ENCODE measurements around the gene KIFC1.
A peak's percentile ranks its signal among the peaks of the same experiment; 100 is the strongest.

KIFC1 gene

GRCh38 chr6:33451606-33452005 is 60.0 kb downstream of the KIFC1 start:
- H3K36me3 ChIP-seq (ENCODE audit: control insufficient read depth in 1 of 2, insufficient read depth in 2 of 2, low read depth in 1 of 2, low read length in 2 of 2) = peaks cover 52 to 54% of the 10 kb centered on the region in 2 experiments
- no peak overlapping the region for H3K14ac ChIP-seq (ENCODE audit: low read length in 2 of 2)
- no peak overlapping the region for H2AK5ac ChIP-seq (ENCODE audit: low read length, severe bottlenecking)
- H3K27me3 ChIP-seq (ENCODE audit: control insufficient read depth in 1 of 2, insufficient read depth in 1 of 2, low read length in 2 of 2) = no peaks in the 10 kb centered on the region
- no peak overlapping the region for H4K91ac ChIP-seq (ENCODE audit: low read length)
- H3K9ac ChIP-seq (ENCODE audit: low read length) = no peak overlapping the region
- H3K4me2 ChIP-seq (ENCODE audit: low read length, poor library complexity, severe bottlenecking) = no peak overlapping the region
- H2BK15ac ChIP-seq (ENCODE audit: low read depth, poor library complexity, severe bottlenecking) = no peak overlapping the region
- no peak overlapping the region for H3K23ac ChIP-seq (ENCODE audit: low read length in 2 of 2)
- 98% methylated on average over 14 of the region's 15 CpGs for WGBS
- no peaks in the 10 kb centered on the region for H3K9me3 ChIP-seq (ENCODE audit: control insufficient read depth, low read length)
- no peak overlapping the region for H3K18ac ChIP-seq (ENCODE audit: low read depth in 1 of 2, low read length in 2 of 2)
- H2BK120ac ChIP-seq (ENCODE audit: low read depth, low read length) = no peak overlapping the region
- peaks cover 52% of the 10 kb centered on the region for H3K79me1 ChIP-seq (replicated peaks; ENCODE audit: low read length, poor library complexity, severe bottlenecking)
- DNase-seq = no peak
- H2AFZ ChIP-seq (ENCODE audit: low read depth, low read length) = no peak overlapping the region
- no peak overlapping the region for H4K8ac ChIP-seq (ENCODE audit: low read length)
- no peak overlapping the region for H2BK5ac ChIP-seq (ENCODE audit: low read depth, low read length, poor library complexity, severe bottlenecking)
- no peak overlapping the region for H3K4me3 ChIP-seq (ENCODE audit: insufficient read depth in 1 of 2, low read depth in 1 of 2, low read length in 2 of 2)
- H2BK12ac ChIP-seq (ENCODE audit: low read length in 2 of 2) = no peak overlapping the region
- no peak overlapping the region for H3K4ac ChIP-seq (ENCODE audit: low read depth in 1 of 2, low read length in 2 of 2)
- H3K27ac ChIP-seq (ENCODE audit: low read length, poor library complexity, severe bottlenecking) = no peak overlapping the region
- H3K4me1 ChIP-seq (ENCODE audit: control insufficient read depth, insufficient read depth, low read depth, low read length) = peaks cover 7% of the 10 kb centered on the region

GRCh38 chr6:33452496-33452895 is 60.9 kb downstream of the KIFC1 start:
- Histone ChIP-seq H3K36me3 (ENCODE audit: control insufficient read depth in 1 of 2, insufficient read depth in 2 of 2, low read depth in 1 of 2, low read length in 2 of 2) (peaks cover 47 to 49% of the 10 kb centered on the region in 2 experiments), H3K9ac (ENCODE audit: low read length) (no peak overlapping the region), H4K91ac (ENCODE audit: low read length) (no peak overlapping the region), H3K4me2 (ENCODE audit: low read length, poor library complexity, severe bottlenecking) (no peak overlapping the region), H4K8ac (ENCODE audit: low read length) (peak overlapping the region; percentile 40), H3K18ac (ENCODE audit: low read depth in 1 of 2, low read length in 2 of 2) (no peak overlapping the region), H2BK5ac (ENCODE audit: low read depth, low read length, poor library complexity, severe bottlenecking) (no peak overlapping the region), H3K27me3 (ENCODE audit: control insufficient read depth in 1 of 2, insufficient read depth in 1 of 2, low read length in 2 of 2) (no peaks in the 10 kb centered on the region), H3K79me1 (replicated peaks; ENCODE audit: low read length, poor library complexity, severe bottlenecking) (peaks cover 53% of the 10 kb centered on the region), H3K4me1 (ENCODE audit: control insufficient read depth, insufficient read depth, low read depth, low read length) (peaks cover 7% of the 10 kb centered on the region), H3K9me3 (ENCODE audit: control insufficient read depth, low read length) (no peaks in the 10 kb centered on the region), H2BK15ac (ENCODE audit: low read depth, poor library complexity, severe bottlenecking) (no peak overlapping the region), H3K4ac (ENCODE audit: low read depth in 1 of 2, low read length in 2 of 2) (no peak overlapping the region), H3K4me3 (ENCODE audit: insufficient read depth in 1 of 2, low read depth in 1 of 2, low read length in 2 of 2) (no peak overlapping the region), H2BK120ac (ENCODE audit: low read depth, low read length) (no peak overlapping the region), H3K14ac (ENCODE audit: low read length in 2 of 2) (no peak overlapping the region), H3K23ac (ENCODE audit: low read length in 2 of 2) (no peak overlapping the region), H2AFZ (ENCODE audit: low read depth, low read length) (no peak overlapping the region), H2AK5ac (ENCODE audit: low read length, severe bottlenecking) (no peak overlapping the region), H3K27ac (ENCODE audit: low read length, poor library complexity, severe bottlenecking) (no peak overlapping the region), H2BK12ac (ENCODE audit: low read length in 2 of 2) (no peak overlapping the region)
- WGBS = no CpG with 5 or more reads among the region's 4 CpGs
- no peak for DNase-seq

GRCh38 chr6:33453393-33454008 is 61.9 kb downstream of the KIFC1 start:
- H2BK15ac ChIP-seq (ENCODE audit: low read depth, poor library complexity, severe bottlenecking) = no peak overlapping the region
- H2AK5ac ChIP-seq (ENCODE audit: low read length, severe bottlenecking) = no peak overlapping the region
- no peaks in the 10 kb centered on the region for H3K9me3 ChIP-seq (ENCODE audit: control insufficient read depth, low read length)
- peaks cover 37 to 39% of the 10 kb centered on the region in 2 experiments for H3K36me3 ChIP-seq (ENCODE audit: control insufficient read depth in 1 of 2, insufficient read depth in 2 of 2, low read depth in 1 of 2, low read length in 2 of 2)
- no peak overlapping the region for H2BK120ac ChIP-seq (ENCODE audit: low read depth, low read length)
- no peak overlapping the region for H3K23ac ChIP-seq (ENCODE audit: low read length in 2 of 2)
- peak overlapping the region; percentile 86 for H3K4me2 ChIP-seq (ENCODE audit: low read length, poor library complexity, severe bottlenecking)
- no peak overlapping the region for H2BK5ac ChIP-seq (ENCODE audit: low read depth, low read length, poor library complexity, severe bottlenecking)
- no peak overlapping the region for H2BK12ac ChIP-seq (ENCODE audit: low read length in 2 of 2)
- peak overlapping the region in 1 of 2 experiments; percentile 99 for H3K4me3 ChIP-seq (ENCODE audit: insufficient read depth in 1 of 2, low read depth in 1 of 2, low read length in 2 of 2)
- H2AFZ ChIP-seq (ENCODE audit: low read depth, low read length) = no peak overlapping the region
- H3K9ac ChIP-seq (ENCODE audit: low read length) = peak overlapping the region; percentile 97
- no peak overlapping the region for H3K27ac ChIP-seq (ENCODE audit: low read length, poor library complexity, severe bottlenecking)
- no peaks in the 10 kb centered on the region for H3K27me3 ChIP-seq (ENCODE audit: control insufficient read depth in 1 of 2, insufficient read depth in 1 of 2, low read length in 2 of 2)
- H3K4me1 ChIP-seq (ENCODE audit: control insufficient read depth, insufficient read depth, low read depth, low read length) = peaks cover 7% of the 10 kb centered on the region
- no peak overlapping the region for H3K14ac ChIP-seq (ENCODE audit: low read length in 2 of 2)
- WGBS = 8% methylated on average over 2 of the region's 12 CpGs
- peaks cover 44% of the 10 kb centered on the region for H3K79me1 ChIP-seq (replicated peaks; ENCODE audit: low read length, poor library complexity, severe bottlenecking)
- no peak overlapping the region for H3K18ac ChIP-seq (ENCODE audit: low read depth in 1 of 2, low read length in 2 of 2)
- DNase-seq = no peak
- H4K91ac ChIP-seq (ENCODE audit: low read length) = no peak overlapping the region
- no peak overlapping the region for H3K4ac ChIP-seq (ENCODE audit: low read depth in 1 of 2, low read length in 2 of 2)
- no peak overlapping the region for H4K8ac ChIP-seq (ENCODE audit: low read length)

- Histone ChIP-seq H3K4me2 (ENCODE audit: low read length, poor library complexity, severe bottlenecking) (peak within 1 kb of the TSS; percentile 96), H3K79me1 (replicated peaks; ENCODE audit: low read length, poor library complexity, severe bottlenecking) (peaks cover 39% of the 10 kb centered on the region), H3K14ac (ENCODE audit: low read length in 2 of 2) (peak within 1 kb of the TSS in 1 of 2 experiments; percentile 89), H3K27ac (ENCODE audit: low read length, poor library complexity, severe bottlenecking) (peak within 1 kb of the TSS; percentile 68), H3K36me3 (ENCODE audit: control insufficient read depth in 1 of 2, insufficient read depth in 2 of 2, low read depth in 1 of 2, low read length in 2 of 2) (peaks cover 29 to 32% of the 10 kb centered on the region in 2 experiments), H3K18ac (ENCODE audit: low read depth in 1 of 2, low read length in 2 of 2) (peak within 1 kb of the TSS; percentile 55 to 81), H2BK12ac (ENCODE audit: low read length in 2 of 2) (peak within 1 kb of the TSS in 1 of 2 experiments; percentile 51), H3K4ac (ENCODE audit: low read depth in 1 of 2, low read length in 2 of 2) (peak within 1 kb of the TSS; percentile 27 to 85), H3K4me3 (ENCODE audit: insufficient read depth in 1 of 2, low read depth in 1 of 2, low read length in 2 of 2) (peak within 1 kb of the TSS; percentile 87 to 99), H2AK5ac (ENCODE audit: low read length, severe bottlenecking) (peak within 1 kb of the TSS; percentile 37), H2BK120ac (ENCODE audit: low read depth, low read length) (no peak within 1 kb of the TSS), H2AFZ (ENCODE audit: low read depth, low read length) (peak within 1 kb of the TSS; percentile 83), H2BK5ac (ENCODE audit: low read depth, low read length, poor library complexity, severe bottlenecking) (peak within 1 kb of the TSS; percentile 8), H4K91ac (ENCODE audit: low read length) (peak within 1 kb of the TSS; percentile 62), H3K4me1 (ENCODE audit: control insufficient read depth, insufficient read depth, low read depth, low read length) (peaks cover 7% of the 10 kb centered on the region), H3K9ac (ENCODE audit: low read length) (peak within 1 kb of the TSS; percentile 97), H3K23ac (ENCODE audit: low read length in 2 of 2) (peak within 1 kb of the TSS in 1 of 2 experiments; percentile 61), H4K8ac (ENCODE audit: low read length) (peak within 1 kb of the TSS; percentile 91), H3K9me3 (ENCODE audit: control insufficient read depth, low read length) (no peaks in the 10 kb centered on the region), H2BK15ac (ENCODE audit: low read depth, poor library complexity, severe bottlenecking) (no peak within 1 kb of the TSS), H3K27me3 (ENCODE audit: control insufficient read depth in 1 of 2, insufficient read depth in 1 of 2, low read length in 2 of 2) (no peaks in the 10 kb centered on the region)
- WGBS = 0% methylated on average over 65 of the region's 65 CpGs
- peak; percentile 97 for DNase-seq
Measured at GRCh38 chr6:33454009-33454946, 62.7 kb downstream of the KIFC1 start, which contains the start of gene ZBTB9. TSS of gene ZBTB9 (plus strand) at chr6:33454576. CDS start at chr6:33455101, 525 bp downstream.

Data from mesenchymal stem cell (in vitro differentiated cells and primary cell).